Smooth muscle cell (in vitro differentiated cells): ENCODE results near the gene ARGLU1. TPM values are rescaled to one million over a fixed set of nuclear protein-coding genes. Genes with fewer than 3 reads are reported as not detected.

Experiments
- DNase-seq: peaks from one replicate; lab custom pipeline; 2025; ENCODE audit not compliant: unreplicated experiment; lab: John Stamatoyannopoulos, UW
- H2AFZ ChIP-seq: fragments of 200-600 bp; sonication (generic); 2 replicates; pipeline ENCODE4 v1.6.0; 2016; ENCODE audit warnings: antibody characterized with exemption, low read depth, mild to moderate bottlenecking
- H3F3A ChIP-seq: fragments of 200-600 bp; sonication (generic); 2 replicates; pipeline ENCODE4 v1.6.0; 2017; ENCODE audit warnings: antibody characterized with exemption, low read depth
- H3K27ac ChIP-seq: fragments of 200-600 bp; sonication (generic); 2 replicates; pipeline ENCODE4 v1.5.1; 2016; ENCODE audit warnings: low read depth, mild to moderate bottlenecking
- H3K27me3 ChIP-seq: fragments of 200-600 bp; sonication (generic); 2 replicates; pipeline ENCODE4 v1.6.1; 2016; ENCODE audit warnings: low read depth, mild to moderate bottlenecking
- H3K36me3 ChIP-seq: fragments of 200-600 bp; sonication (generic); 2 replicates; pipeline ENCODE4 v1.5.1; 2016; ENCODE audit warnings: low read depth
- H3K4me1 ChIP-seq: fragments of 200-600 bp; sonication (generic); 2 replicates; pipeline ENCODE4 v1.5.1; 2016; ENCODE audit warnings: low read depth
- H3K4me2 ChIP-seq: fragments of 200-600 bp; sonication (generic); 2 replicates; pipeline ENCODE4 v1.6.0; 2016; ENCODE audit warnings: mild to moderate bottlenecking
- H3K4me3 ChIP-seq: fragments of 200-600 bp; sonication (generic); 2 replicates; pipeline ENCODE4 v1.5.1; 2016; ENCODE audit warnings: mild to moderate bottlenecking
- H3K79me2 ChIP-seq: fragments of 200-600 bp; sonication (generic); 2 replicates; pipeline ENCODE4 v1.6.0; 2016; ENCODE audit warnings: low read depth, mild to moderate bottlenecking
- H3K9ac ChIP-seq: fragments of 200-600 bp; sonication (generic); 2 replicates; pipeline ENCODE4 v1.6.0; 2016; ENCODE audit warnings: low read depth
- H3K9me3 ChIP-seq: fragments of 200-600 bp; sonication (generic); replicated peaks from 2 replicates; pipeline ENCODE4 v1.5.1; 2016; ENCODE audit warnings: low read depth
- H4K20me1 ChIP-seq: fragments of 200-600 bp; sonication (generic); 2 replicates; pipeline ENCODE4 v1.6.0; 2016; ENCODE audit warnings: low read depth
- WGBS: methylation state at CpG from one replicate; pipeline ENCODE4 v1.1.7; 2016; ENCODE audit warnings: low lambda C conversion rate; 5-methylcytosine and 5-hydroxymethylcytosine counted together
- polyA plus RNA-seq: library from polyadenylated mRNA; unstranded; fragments of >200 nt; fragmentation: Nextera tagmentation; extraction: Ambion mirVana; gene quantifications from 2 replicates; pipeline ENCODE4 v1.2.1, GENCODE V29; 2016
- total RNA-seq: library from RNA; depleted of rRNA; stranded (reverse); fragments of >200 nt; gene quantifications from 2 replicates; pipeline ENCODE4 v1.2.3, GENCODE V29; 2014
- TF ChIP-seq, protein P1 (sequence below): fragments of 200-600 bp; sonication (generic); IDR thresholded peaks from 2 replicates; pipeline ENCODE4 v1.5.1; 2017; ENCODE audit warnings: borderline replicate concordance, mild to moderate bottlenecking, antibody characterized with exemption; ENCODE audit not compliant: insufficient read depth, poor library complexity, severe bottlenecking

ARGLU1 gene
- total and polyA plus RNA-seq, 2 experiments from 2014 or later = 36.5 to 43.6 TPM

DNA sequence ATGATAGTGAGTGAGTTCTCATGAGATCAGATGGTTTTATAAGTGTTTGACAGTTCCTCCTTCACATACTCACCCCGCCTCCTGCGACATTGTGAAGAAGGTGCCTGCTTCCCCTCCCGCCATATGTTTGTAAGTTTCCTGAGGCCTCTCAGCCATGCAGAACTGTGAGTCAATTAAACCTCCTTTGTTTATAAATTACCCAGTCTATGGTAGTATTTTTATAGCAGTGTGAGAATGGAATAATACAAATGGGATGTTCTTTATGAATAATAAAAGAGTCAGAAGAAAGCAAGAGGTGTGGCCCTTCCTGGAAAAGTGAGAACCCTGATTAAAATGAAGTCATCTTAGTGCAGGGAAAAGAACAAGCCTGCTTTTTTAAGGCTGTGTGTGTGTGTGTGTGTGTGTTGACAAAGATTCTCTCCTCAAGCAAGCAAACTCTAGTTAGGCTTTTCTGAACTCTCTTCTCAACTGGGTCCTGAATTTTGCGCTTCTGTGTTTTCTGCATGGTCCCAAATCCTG lies 18.8 kb upstream of the ARGLU1 start:
- no peak for DNase-seq
- TF ChIP-seq, protein P1, sequence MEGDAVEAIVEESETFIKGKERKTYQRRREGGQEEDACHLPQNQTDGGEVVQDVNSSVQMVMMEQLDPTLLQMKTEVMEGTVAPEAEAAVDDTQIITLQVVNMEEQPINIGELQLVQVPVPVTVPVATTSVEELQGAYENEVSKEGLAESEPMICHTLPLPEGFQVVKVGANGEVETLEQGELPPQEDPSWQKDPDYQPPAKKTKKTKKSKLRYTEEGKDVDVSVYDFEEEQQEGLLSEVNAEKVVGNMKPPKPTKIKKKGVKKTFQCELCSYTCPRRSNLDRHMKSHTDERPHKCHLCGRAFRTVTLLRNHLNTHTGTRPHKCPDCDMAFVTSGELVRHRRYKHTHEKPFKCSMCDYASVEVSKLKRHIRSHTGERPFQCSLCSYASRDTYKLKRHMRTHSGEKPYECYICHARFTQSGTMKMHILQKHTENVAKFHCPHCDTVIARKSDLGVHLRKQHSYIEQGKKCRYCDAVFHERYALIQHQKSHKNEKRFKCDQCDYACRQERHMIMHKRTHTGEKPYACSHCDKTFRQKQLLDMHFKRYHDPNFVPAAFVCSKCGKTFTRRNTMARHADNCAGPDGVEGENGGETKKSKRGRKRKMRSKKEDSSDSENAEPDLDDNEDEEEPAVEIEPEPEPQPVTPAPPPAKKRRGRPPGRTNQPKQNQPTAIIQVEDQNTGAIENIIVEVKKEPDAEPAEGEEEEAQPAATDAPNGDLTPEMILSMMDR = no peak
- Histone ChIP-seq H3K27me3 (no peaks in the 10 kb centered on the region), H3K36me3 (no peaks in the 10 kb centered on the region), H3K9me3 (no peaks in the 10 kb centered on the region), H3K9ac (no peak overlapping the region), H3K4me3 (no peak overlapping the region), H3K79me2 (no peaks in the 10 kb centered on the region), H3K4me1 (no peaks in the 10 kb centered on the region), H3F3A (no peaks in the 10 kb centered on the region), H3K27ac (no peak overlapping the region), H4K20me1 (no peaks in the 10 kb centered on the region), H3K4me2 (no peak overlapping the region), H2AFZ (no peak overlapping the region)
- 94% methylated on average over 4 of the region's 4 CpGs for WGBS

DNA sequence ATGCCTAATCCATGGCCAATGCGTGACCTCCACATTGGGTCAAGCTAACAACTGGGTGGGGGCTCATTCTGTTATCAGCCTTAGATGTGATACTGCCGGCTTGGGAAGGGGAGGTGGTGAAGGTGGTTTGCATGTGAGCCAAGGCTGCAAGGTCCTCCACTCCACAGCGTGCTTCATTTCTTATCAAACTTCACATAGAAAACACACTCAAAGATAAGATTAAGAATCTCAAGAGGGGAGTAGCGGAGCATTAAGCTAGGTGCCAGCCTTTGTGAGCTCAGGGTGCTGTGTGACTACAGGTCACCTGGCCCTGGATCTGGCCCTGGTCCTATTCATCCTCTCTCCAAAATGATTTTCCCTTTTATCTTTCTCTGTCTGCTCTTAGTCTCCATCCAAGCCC lies 13.3 kb upstream of the ARGLU1 start:
- Histone ChIP-seq H3K27me3 (no peaks in the 10 kb centered on the region), H3K9ac (no peak overlapping the region), H3K9me3 (no peaks in the 10 kb centered on the region), H4K20me1 (no peaks in the 10 kb centered on the region), H3K79me2 (no peaks in the 10 kb centered on the region), H3K4me2 (no peak overlapping the region), H3K4me3 (no peak overlapping the region), H2AFZ (no peak overlapping the region), H3K27ac (no peak overlapping the region), H3K4me1 (no peaks in the 10 kb centered on the region), H3F3A (no peaks in the 10 kb centered on the region), H3K36me3 (no peaks in the 10 kb centered on the region)
- TF ChIP-seq, protein P1 = no peak
- DNase-seq = no peak
- 93% methylated on average over 4 of the region's 4 CpGs for WGBS

DNA sequence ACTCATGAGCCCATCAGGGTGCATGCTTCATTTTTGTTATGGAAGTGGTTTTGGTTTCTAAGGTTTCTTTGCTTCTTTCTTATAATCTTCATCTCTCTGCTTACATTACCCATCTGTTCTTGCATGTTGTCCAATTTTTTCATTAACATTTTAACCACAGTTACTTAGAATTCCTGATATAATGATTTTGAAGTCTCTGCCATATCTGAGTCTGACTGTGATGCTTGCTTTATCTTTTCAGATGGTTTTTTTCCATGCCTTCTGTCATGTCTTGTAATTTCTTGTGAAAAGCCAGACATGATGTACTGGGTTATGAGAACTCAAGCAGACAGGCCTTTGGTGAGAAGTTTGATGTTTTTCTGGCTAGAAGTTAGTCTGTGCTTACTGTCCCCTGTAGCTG lies 8.0 kb upstream of the ARGLU1 start:
- H3K4me3 ChIP-seq = no peak overlapping the region
- DNase-seq = no peak
- no peaks in the 10 kb centered on the region for H3K9me3 ChIP-seq
- H3K79me2 ChIP-seq = no peaks in the 10 kb centered on the region
- no peak overlapping the region for H3K27ac ChIP-seq
- H3K4me1 ChIP-seq = peaks cover 5% of the 10 kb centered on the region
- TF ChIP-seq, protein P1 = no peak
- H3K36me3 ChIP-seq = no peaks in the 10 kb centered on the region
- no peak overlapping the region for H3K4me2 ChIP-seq
- H4K20me1 ChIP-seq = no peaks in the 10 kb centered on the region
- H3K9ac ChIP-seq = no peak overlapping the region
- no peaks in the 10 kb centered on the region for H3F3A ChIP-seq
- H2AFZ ChIP-seq = no peak overlapping the region
- no peaks in the 10 kb centered on the region for H3K27me3 ChIP-seq

DNA sequence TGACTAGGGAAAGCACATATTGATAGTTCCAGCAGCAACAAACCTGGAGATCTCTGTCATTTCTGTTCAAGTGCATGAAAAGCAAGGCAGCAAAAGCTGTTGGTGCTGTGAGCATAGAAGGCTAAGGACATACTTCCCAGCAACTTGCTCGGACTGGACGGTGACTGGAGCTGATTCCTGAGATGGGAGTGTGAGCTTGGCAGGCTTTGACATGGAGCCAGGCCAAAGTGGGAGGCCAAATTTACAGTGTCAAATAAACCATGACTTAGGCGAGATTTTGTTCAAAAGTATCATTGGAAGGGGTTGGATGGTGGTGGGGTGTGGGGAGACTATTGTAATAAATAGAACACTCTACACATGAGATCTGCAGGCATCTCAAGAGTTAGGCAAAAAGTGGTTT lies 5.9 kb upstream of the ARGLU1 start:
- Histone ChIP-seq H3K9ac (no peak overlapping the region), H3F3A (no peaks in the 10 kb centered on the region), H3K27ac (no peak overlapping the region), H3K36me3 (no peaks in the 10 kb centered on the region), H3K9me3 (no peaks in the 10 kb centered on the region), H3K4me3 (no peak overlapping the region), H3K4me2 (no peak overlapping the region), H2AFZ (no peak overlapping the region), H3K4me1 (peaks cover 6% of the 10 kb centered on the region), H3K79me2 (peaks cover 2% of the 10 kb centered on the region), H4K20me1 (no peaks in the 10 kb centered on the region), H3K27me3 (no peaks in the 10 kb centered on the region)
- DNase-seq = no peak
- WGBS = 89% methylated on average over 3 of the region's 3 CpGs
- TF ChIP-seq, protein P1 = no peak
